K562 (cell line): Measurements from ENCODE around the gene SLC39A5. TPM values are rescaled to one million over a fixed set of nuclear protein-coding genes. Genes with fewer than 3 reads are reported as not detected.

ENCODE experiments used
- ZBED1 ChIP-seq: IDR thresholded peaks from 2 replicates; pipeline ENCODE4 v1.6.1; 2014
- ZZZ3 ChIP-seq: fragments of 450-650 bp; IDR thresholded peaks from 2 replicates; pipeline ENCODE4 v1.6.1; 2016; ENCODE audit warnings: antibody characterized with exemption, mild to moderate bottlenecking, moderate library complexity
- polyA plus RNA-seq, 8 experiments: library from polyadenylated mRNA; depleted of rRNA in 4 of 8; stranded (reverse) in 5 of 8; unstranded in 3 of 8; fragments of >200 nt; fragmentation: Nextera tagmentation in 2 of 8; fragmentation: Illumina TruSeq in 1 of 8; extraction: Ambion mirVana in 2 of 8; extraction: Trizol in 1 of 8; gene quantifications; 2 replicates each; pipeline versions ENCODE4 v1.2.1 to v1.2.3, GENCODE V29; 2011 to 2014; ENCODE audit warnings: inconsistent platforms in 1 of 8, missing spikeins in 1 of 8
- total RNA-seq, 7 experiments: library from RNA; depleted of rRNA in 6 of 7; stranded (reverse); fragments of >200 nt in 6 of 7; fragmentation: Illumina TruSeq in 2 of 7; extraction: Trizol in 2 of 7; gene quantifications; 2 replicates each; pipeline versions ENCODE4 v1.2.1 to v1.2.3, GENCODE V29; 2011 to 2021; ENCODE audit warnings: low replicate concordance in 1 of 7
- TF ChIP-seq, protein P1 (sequence below), 2 experiments: fragments of 450-650 bp in 1 of 2; sonication (generic) in 1 of 2; formaldehyde crosslinking in 1 of 2; IDR thresholded peaks; 2 replicates each; pipeline versions ENCODE4 v1.7.1 to v1.9.0; 2016 to 2022; ENCODE audit warnings: inconsistent platforms in 1 of 2, mild to moderate bottlenecking in 1 of 2, missing genetic modification reagents in 1 of 2
- TF ChIP-seq, protein P2 (sequence below): fragments of 450-650 bp; formaldehyde crosslinking; IDR thresholded peaks from 2 replicates; pipeline ENCODE4 v1.4.0; 2020; ENCODE audit warnings: mild to moderate bottlenecking, mixed read lengths

Gene SLC39A5
- total and polyA plus RNA-seq, 9 of the 15 experiments (the other 6 are each of a cell fraction or from before 2014, with no cell fraction given): 0.08 to 0.10 TPM; not detected in 7

DNA sequence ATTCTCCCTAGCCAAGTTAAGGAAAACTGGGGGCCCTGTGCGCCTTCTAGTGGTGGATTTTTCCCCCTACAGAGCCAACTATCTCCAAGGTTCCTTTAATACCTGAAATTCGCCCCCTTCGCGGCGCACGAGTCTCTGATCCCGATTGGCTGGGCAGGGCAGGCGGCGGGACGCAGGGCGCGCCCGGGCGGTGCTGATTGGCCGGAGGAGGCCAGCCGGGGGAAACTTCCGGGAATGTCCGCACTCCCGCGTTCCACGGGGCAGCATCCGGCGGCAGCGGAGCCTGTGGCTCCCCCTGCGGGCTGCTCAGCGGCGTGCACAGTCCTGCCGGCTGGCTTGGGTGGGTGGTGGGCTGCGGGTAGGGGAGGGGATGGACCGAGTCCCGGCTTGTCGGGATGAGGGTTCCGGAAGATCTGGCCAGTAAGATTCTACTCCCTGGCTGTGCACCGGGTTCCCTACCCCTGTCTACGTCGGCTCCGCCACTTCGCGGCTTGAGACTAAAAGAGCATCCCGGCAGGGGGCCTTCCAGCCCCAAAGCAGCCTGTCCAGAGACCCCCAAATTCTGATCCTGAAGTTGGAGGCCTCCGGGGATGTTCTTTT, 5.6 kb upstream of the SLC39A5 start, which contains the start of gene NABP2 (continued):
- TF ChIP-seq, protein P1, sequence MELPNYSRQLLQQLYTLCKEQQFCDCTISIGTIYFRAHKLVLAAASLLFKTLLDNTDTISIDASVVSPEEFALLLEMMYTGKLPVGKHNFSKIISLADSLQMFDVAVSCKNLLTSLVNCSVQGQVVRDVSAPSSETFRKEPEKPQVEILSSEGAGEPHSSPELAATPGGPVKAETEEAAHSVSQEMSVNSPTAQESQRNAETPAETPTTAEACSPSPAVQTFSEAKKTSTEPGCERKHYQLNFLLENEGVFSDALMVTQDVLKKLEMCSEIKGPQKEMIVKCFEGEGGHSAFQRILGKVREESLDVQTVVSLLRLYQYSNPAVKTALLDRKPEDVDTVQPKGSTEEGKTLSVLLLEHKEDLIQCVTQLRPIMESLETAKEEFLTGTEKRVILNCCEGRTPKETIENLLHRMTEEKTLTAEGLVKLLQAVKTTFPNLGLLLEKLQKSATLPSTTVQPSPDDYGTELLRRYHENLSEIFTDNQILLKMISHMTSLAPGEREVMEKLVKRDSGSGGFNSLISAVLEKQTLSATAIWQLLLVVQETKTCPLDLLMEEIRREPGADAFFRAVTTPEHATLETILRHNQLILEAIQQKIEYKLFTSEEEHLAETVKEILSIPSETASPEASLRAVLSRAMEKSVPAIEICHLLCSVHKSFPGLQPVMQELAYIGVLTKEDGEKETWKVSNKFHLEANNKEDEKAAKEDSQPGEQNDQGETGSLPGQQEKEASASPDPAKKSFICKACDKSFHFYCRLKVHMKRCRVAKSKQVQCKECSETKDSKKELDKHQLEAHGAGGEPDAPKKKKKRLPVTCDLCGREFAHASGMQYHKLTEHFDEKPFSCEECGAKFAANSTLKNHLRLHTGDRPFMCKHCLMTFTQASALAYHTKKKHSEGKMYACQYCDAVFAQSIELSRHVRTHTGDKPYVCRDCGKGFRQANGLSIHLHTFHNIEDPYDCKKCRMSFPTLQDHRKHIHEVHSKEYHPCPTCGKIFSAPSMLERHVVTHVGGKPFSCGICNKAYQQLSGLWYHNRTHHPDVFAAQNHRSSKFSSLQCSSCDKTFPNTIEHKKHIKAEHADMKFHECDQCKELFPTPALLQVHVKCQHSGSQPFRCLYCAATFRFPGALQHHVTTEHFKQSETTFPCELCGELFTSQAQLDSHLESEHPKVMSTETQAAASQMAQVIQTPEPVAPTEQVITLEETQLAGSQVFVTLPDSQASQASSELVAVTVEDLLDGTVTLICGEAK (IDR thresholded peaks at IDR 0.05): peak; percentile 93
- TF ChIP-seq, protein P1 (CRISPR knock-in tag; IDR thresholded peaks at IDR 0.05): no peak
- TF ChIP-seq ZBED1 (no peak), ZZZ3 (peak; percentile 86)
- TF ChIP-seq, protein P2, sequence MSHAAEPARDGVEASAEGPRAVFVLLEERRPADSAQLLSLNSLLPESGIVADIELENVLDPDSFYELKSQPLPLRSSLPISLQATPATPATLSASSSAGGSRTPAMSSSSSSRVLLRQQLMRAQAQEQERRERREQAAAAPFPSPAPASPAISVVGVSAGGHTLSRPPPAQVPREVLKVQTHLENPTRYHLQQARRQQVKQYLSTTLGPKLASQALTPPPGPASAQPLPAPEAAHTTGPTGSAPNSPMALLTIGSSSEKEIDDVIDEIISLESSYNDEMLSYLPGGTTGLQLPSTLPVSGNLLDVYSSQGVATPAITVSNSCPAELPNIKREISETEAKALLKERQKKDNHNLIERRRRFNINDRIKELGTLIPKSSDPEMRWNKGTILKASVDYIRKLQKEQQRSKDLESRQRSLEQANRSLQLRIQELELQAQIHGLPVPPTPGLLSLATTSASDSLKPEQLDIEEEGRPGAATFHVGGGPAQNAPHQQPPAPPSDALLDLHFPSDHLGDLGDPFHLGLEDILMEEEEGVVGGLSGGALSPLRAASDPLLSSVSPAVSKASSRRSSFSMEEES (CRISPR knock-in tag): no peak
